PC-9 (cell line): Measurements from ENCODE around the gene FOXK1.

ENCODE experiments used
- EZH2 ChIP-seq: fragments of 200-600 bp; sonication (generic); IDR thresholded peaks from 2 replicates; pipeline ENCODE4 v1.8.0; 2017; ENCODE audit warnings: antibody characterized with exemption, low read depth
- TF ChIP-seq, protein P1 (sequence below): fragments of 200-600 bp; sonication (generic); conservative IDR thresholded peaks from 2 replicates; pipeline ENCODE4 v1.6.1; 2017; ENCODE audit warnings: mixed run types, antibody characterized with exemption, mild to moderate bottlenecking, moderate library complexity

DNA sequence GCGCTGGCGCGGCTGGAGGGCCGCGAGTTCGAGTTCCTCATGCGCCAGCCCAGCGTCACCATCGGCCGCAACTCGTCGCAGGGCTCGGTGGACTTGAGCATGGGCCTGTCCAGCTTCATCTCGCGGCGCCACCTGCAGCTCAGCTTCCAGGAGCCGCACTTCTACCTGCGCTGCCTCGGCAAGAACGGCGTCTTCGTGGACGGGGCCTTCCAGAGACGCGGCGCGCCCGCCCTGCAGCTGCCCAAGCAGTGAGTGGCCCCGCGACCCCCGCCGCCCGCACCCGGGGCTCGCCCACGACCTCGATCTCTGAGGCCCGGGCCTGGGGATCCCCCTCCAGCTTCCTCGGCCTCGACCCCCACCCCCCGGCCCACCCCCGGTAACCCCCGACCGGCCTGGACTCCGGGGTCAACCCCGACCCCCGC is 537 bp downstream of the FOXK1 start:
- no peak for TF ChIP-seq EZH2
- TF ChIP-seq, protein P1, sequence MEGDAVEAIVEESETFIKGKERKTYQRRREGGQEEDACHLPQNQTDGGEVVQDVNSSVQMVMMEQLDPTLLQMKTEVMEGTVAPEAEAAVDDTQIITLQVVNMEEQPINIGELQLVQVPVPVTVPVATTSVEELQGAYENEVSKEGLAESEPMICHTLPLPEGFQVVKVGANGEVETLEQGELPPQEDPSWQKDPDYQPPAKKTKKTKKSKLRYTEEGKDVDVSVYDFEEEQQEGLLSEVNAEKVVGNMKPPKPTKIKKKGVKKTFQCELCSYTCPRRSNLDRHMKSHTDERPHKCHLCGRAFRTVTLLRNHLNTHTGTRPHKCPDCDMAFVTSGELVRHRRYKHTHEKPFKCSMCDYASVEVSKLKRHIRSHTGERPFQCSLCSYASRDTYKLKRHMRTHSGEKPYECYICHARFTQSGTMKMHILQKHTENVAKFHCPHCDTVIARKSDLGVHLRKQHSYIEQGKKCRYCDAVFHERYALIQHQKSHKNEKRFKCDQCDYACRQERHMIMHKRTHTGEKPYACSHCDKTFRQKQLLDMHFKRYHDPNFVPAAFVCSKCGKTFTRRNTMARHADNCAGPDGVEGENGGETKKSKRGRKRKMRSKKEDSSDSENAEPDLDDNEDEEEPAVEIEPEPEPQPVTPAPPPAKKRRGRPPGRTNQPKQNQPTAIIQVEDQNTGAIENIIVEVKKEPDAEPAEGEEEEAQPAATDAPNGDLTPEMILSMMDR = no peak
